Cortex of kidney (tissue), 1 donor: ENCODE measurements around the gene GAK.

Experiments used
- DNase-seq: peaks from one replicate; lab custom pipeline; 2025; lab: John Stamatoyannopoulos, UW

The GAK gene

GRCh38 chr4:829761-830600, 102.1 kb downstream of the GAK start:
- DNase-seq, result no peak

GRCh38 chr4:829291-829690, 102.8 kb downstream of the GAK start:
- DNase-seq, result no peak

GRCh38 chr4:828641-829271, 103.4 kb downstream of the GAK start:
- no peak for DNase-seq

- DNase-seq, result no peak
Observed at GRCh38 chr4:827209-828081, 104.7 kb downstream of the GAK start.

GRCh38 chr4:826508-827208, 105.5 kb downstream of the GAK start:
- DNase-seq, result no peak

GRCh38 chr4:825971-826330, 106.2 kb downstream of the GAK start, which contains the start of gene CPLX1:
CPLX1 (minus strand) TSS chr4:826129; CDS start chr4:824522, 1,607 bp downstream.
- no peak for DNase-seq

- no peak for DNase-seq
Observed at GRCh38 chr4:825063-825970, 106.8 kb downstream of the GAK start.

GRCh38 chr4:824461-825062, 107.6 kb downstream of the GAK start:
- no peak for DNase-seq

- no peak for DNase-seq
Observed at GRCh38 chr4:823761-824460, 108.2 kb downstream of the GAK start.

- no peak for DNase-seq
Observed at GRCh38 chr4:823176-823760, 108.8 kb downstream of the GAK start.

- DNase-seq, result no peak
Observed at GRCh38 chr4:822361-823175, 109.5 kb downstream of the GAK start.

GRCh38 chr4:821631-822030, 110.5 kb downstream of the GAK start:
- no peak for DNase-seq

GRCh38 chr4:821181-821591, 110.9 kb downstream of the GAK start:
- DNase-seq, result no peak

- DNase-seq, result no peak
Observed at GRCh38 chr4:820230-821172, 111.6 kb downstream of the GAK start.

GRCh38 chr4:819401-820229, 112.5 kb downstream of the GAK start:
- DNase-seq, result no peak

GRCh38 chr4:818106-818921, 113.8 kb downstream of the GAK start:
- no peak for DNase-seq
